Frontal cortex (tissue), 4 donors: ENCODE data around the gene RCC2. TPM values are rescaled to one million over a fixed set of nuclear protein-coding genes. Genes with fewer than 3 reads are reported as not detected.
"Not testable (repeated sequence)": the region's sequence is repeated elsewhere in the genome, so short reads cannot be mapped to it uniquely, and the experiment has no call there.

Experiments used
- DNase-seq, 2 donors: peaks; one replicate each; pipeline ENCODE4 v3.0.0; 2012; ENCODE audit warnings: low spot score in 2 of 2
- FAIRE-seq: peaks from 2 replicates; lab custom pipeline; 2012; peaks lifted over from hg19 to GRCh38; lab: Jason Lieb, UNC
- total RNA-seq: library from RNA; depleted of rRNA; stranded (reverse); fragments of >200 nt; gene quantifications from one replicate; pipeline ENCODE4 v1.2.3, GENCODE V29; 2014
- donor health status: control.
- donor health status: control.
- donor health status: control.

RCC2 gene
- total RNA-seq, 1 donor from 2014 or later: 27.7 TPM

- FAIRE-seq: no peak
- DNase-seq: no peak
Observed at GRCh38 chr1:17425806-17426600, 13.5 kb downstream of the RCC2 start.

GRCh38 chr1:17423781-17424245, 15.7 kb downstream of the RCC2 start:
- FAIRE-seq (no peak), DNase-seq (no peak)

GRCh38 chr1:17422461-17422860, 17.0 kb downstream of the RCC2 start:
- FAIRE-seq (no peak), DNase-seq (no peak)

- DNase-seq: no peak
- no peak for FAIRE-seq
Observed at GRCh38 chr1:17420391-17420918, 19.0 kb downstream of the RCC2 start.

- DNase-seq (peak; percentile 74 to 85), FAIRE-seq (no peak)
Observed at GRCh38 chr1:17419626-17420328, 19.7 kb downstream of the RCC2 start.

- no peak for FAIRE-seq
- DNase-seq: no peak
Observed at GRCh38 chr1:17416389-17416788, 23.1 kb downstream of the RCC2 start.

- no peak for DNase-seq
- no peak for FAIRE-seq
Observed at GRCh38 chr1:17414022-17414421, 25.5 kb downstream of the RCC2 start.

- FAIRE-seq (no peak), DNase-seq (no peak)
Observed at GRCh38 chr1:17412093-17412870, 27.2 kb downstream of the RCC2 start.

GRCh38 chr1:17409391-17409811, 30.1 kb downstream of the RCC2 start:
- no peak for DNase-seq

GRCh38 chr1:17407786-17408514, 31.5 kb downstream of the RCC2 start:
- not testable (repeated sequence) for DNase-seq, FAIRE-seq

More at GRCh38 chr1:17409391-17409811, 30.1 kb downstream of the RCC2 start:
- FAIRE-seq: no peak

- DNase-seq: not testable (repeated sequence)
Observed at GRCh38 chr1:17406760-17407475, 32.6 kb downstream of the RCC2 start.

GRCh38 chr1:17405898-17406759, 33.3 kb downstream of the RCC2 start:
- FAIRE-seq (no peak), DNase-seq (peak in 1 of 2 donors; percentile 79)

More at GRCh38 chr1:17406760-17407475, 32.6 kb downstream of the RCC2 start:
- not testable (repeated sequence) for FAIRE-seq

- FAIRE-seq: no peak
Observed at GRCh38 chr1:17404820-17405219, 34.7 kb downstream of the RCC2 start.

GRCh38 chr1:17404034-17404684, 35.3 kb downstream of the RCC2 start:
- no peak for DNase-seq
- FAIRE-seq: no peak

More at GRCh38 chr1:17404820-17405219, 34.7 kb downstream of the RCC2 start:
- DNase-seq: no peak

- no peak for DNase-seq
- no peak for FAIRE-seq
Observed at GRCh38 chr1:17403081-17403480, 36.4 kb downstream of the RCC2 start.

- no peak for FAIRE-seq
- no peak for DNase-seq
Observed at GRCh38 chr1:17401841-17402240, 37.6 kb downstream of the RCC2 start.

GRCh38 chr1:17400725-17401341, 38.6 kb downstream of the RCC2 start:
- DNase-seq (no peak), FAIRE-seq (no peak)
